Measurements from ENCODE around the gene GFRA4.

Gene GFRA4

DNA sequence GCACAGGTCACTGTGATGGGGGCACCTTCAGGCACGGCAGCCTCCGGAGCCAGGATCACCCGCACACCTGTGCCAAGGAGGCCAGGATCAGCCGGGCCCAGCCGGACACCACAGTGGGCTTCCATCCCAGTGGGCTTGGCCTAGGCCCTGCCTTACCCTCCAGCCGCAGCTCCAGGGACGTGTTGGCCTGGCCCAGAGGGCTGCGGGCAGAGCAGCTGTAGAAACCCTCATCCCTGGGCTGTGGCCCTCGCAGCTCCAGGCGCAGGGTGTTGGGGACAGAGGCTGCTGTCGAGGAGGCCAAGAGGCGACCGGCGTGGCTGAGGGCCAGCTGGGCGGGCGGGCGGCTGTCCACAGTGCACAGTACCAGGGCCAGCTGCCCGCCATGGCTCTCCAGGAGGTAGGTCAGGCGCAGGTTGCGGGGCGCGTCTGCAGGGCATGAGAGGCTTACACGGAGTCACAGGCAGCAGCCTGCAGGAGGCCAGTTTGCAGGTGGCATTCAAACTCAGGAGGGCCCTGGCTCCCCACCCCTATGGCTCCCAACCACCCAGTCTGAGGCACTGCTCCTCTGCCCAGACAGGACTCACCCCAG is 29.6 kb upstream of the GFRA4 start:
- no peak for TF ChIP-seq ZNF23 (tag by site-specific recombination; IDR thresholded peaks at IDR 0.05; ENCODE audit: borderline replicate concordance)
- TF ChIP-seq ZNF121 (tag by site-specific recombination; IDR thresholded peaks at IDR 0.05): no peak
- TF ChIP-seq ZNF223 (tag by site-specific recombination; IDR thresholded peaks at IDR 0.05): no peak
- TF ChIP-seq ZNF596 (tag by site-specific recombination; IDR thresholded peaks at IDR 0.05): no peak
- no peak for TF ChIP-seq ZNF266 (tag by site-specific recombination; IDR thresholded peaks at IDR 0.05; ENCODE audit: low read depth)
- no peak for TF ChIP-seq ZNF660 (tag by site-specific recombination; IDR thresholded peaks at IDR 0.05)
- no peak for TF ChIP-seq ZNF664 (tag by site-specific recombination; IDR thresholded peaks at IDR 0.05)
- TF ChIP-seq ZNF24 (tag by site-specific recombination; IDR thresholded peaks at IDR 0.05): no peak
- no peak for TF ChIP-seq ZNF843 (tag by site-specific recombination; IDR thresholded peaks at IDR 0.05)
- TF ChIP-seq ZNF2 (tag by site-specific recombination; IDR thresholded peaks at IDR 0.05): no peak
- TF ChIP-seq, protein P1, sequence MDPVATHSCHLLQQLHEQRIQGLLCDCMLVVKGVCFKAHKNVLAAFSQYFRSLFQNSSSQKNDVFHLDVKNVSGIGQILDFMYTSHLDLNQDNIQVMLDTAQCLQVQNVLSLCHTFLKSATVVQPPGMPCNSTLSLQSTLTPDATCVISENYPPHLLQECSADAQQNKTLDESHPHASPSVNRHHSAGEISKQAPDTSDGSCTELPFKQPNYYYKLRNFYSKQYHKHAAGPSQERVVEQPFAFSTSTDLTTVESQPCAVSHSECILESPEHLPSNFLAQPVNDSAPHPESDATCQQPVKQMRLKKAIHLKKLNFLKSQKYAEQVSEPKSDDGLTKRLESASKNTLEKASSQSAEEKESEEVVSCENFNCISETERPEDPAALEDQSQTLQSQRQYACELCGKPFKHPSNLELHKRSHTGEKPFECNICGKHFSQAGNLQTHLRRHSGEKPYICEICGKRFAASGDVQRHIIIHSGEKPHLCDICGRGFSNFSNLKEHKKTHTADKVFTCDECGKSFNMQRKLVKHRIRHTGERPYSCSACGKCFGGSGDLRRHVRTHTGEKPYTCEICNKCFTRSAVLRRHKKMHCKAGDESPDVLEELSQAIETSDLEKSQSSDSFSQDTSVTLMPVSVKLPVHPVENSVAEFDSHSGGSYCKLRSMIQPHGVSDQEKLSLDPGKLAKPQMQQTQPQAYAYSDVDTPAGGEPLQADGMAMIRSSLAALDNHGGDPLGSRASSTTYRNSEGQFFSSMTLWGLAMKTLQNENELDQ (tag by site-specific recombination; IDR thresholded peaks at IDR 0.05; ENCODE audit: low read depth): no peak
- TF ChIP-seq, protein P2, sequence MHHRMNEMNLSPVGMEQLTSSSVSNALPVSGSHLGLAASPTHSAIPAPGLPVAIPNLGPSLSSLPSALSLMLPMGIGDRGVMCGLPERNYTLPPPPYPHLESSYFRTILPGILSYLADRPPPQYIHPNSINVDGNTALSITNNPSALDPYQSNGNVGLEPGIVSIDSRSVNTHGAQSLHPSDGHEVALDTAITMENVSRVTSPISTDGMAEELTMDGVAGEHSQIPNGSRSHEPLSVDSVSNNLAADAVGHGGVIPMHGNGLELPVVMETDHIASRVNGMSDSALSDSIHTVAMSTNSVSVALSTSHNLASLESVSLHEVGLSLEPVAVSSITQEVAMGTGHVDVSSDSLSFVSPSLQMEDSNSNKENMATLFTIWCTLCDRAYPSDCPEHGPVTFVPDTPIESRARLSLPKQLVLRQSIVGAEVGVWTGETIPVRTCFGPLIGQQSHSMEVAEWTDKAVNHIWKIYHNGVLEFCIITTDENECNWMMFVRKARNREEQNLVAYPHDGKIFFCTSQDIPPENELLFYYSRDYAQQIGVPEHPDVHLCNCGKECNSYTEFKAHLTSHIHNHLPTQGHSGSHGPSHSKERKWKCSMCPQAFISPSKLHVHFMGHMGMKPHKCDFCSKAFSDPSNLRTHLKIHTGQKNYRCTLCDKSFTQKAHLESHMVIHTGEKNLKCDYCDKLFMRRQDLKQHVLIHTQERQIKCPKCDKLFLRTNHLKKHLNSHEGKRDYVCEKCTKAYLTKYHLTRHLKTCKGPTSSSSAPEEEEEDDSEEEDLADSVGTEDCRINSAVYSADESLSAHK (tag by site-specific recombination; IDR thresholded peaks at IDR 0.05): no peak
- Histone ChIP-seq H3K4me1 (ENCODE audit: control insufficient read depth, insufficient read depth, low read length) (no peaks in the 10 kb centered on the region), H3K9me3 (ENCODE audit: control insufficient read depth, insufficient read depth, low read depth, low read length) (no peaks in the 10 kb centered on the region), H3K27ac (ENCODE audit: extremely low read depth, low read depth, low read length) (no peak overlapping the region), H3K4me3 (ENCODE audit: low read depth, low read length) (no peak overlapping the region), H3K36me3 (ENCODE audit: control insufficient read depth in 2 of 2, insufficient read depth in 1 of 2, low read length in 2 of 2) (no peaks in the 10 kb centered on the region)
- ChIA-PET POLR2A (no interaction called here), CTCF (interaction anchor here (0.5 to 2.9 kb wide), 5 partner anchors 16 to 446 kb away, joined by 3 to 13 read pairs (median 4); partner anchors contain the start of gene SIGLEC1)

DNA sequence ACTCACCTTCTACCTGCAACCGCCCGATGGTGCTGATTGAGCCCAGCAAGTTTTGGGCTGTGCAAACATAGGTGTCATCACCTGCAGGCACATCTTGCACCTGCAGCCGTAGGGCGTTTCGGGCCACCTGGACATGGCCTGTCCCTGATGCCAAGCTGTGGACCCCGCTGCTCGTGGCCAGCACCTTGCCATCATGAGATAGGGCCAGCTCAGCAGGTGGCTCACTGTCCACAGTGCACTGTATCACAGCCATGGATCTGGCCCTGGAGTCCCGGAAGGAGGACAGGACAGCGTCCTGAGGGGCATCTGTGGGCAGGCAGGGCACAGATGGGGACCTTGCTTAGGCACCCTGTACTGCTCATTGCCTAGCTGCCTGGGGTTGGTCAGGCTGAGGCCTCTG is 28.7 kb upstream of the GFRA4 start:
- no peak for TF ChIP-seq PRDM1 (tag by site-specific recombination; IDR thresholded peaks at IDR 0.05)
- TF ChIP-seq, protein P3, sequence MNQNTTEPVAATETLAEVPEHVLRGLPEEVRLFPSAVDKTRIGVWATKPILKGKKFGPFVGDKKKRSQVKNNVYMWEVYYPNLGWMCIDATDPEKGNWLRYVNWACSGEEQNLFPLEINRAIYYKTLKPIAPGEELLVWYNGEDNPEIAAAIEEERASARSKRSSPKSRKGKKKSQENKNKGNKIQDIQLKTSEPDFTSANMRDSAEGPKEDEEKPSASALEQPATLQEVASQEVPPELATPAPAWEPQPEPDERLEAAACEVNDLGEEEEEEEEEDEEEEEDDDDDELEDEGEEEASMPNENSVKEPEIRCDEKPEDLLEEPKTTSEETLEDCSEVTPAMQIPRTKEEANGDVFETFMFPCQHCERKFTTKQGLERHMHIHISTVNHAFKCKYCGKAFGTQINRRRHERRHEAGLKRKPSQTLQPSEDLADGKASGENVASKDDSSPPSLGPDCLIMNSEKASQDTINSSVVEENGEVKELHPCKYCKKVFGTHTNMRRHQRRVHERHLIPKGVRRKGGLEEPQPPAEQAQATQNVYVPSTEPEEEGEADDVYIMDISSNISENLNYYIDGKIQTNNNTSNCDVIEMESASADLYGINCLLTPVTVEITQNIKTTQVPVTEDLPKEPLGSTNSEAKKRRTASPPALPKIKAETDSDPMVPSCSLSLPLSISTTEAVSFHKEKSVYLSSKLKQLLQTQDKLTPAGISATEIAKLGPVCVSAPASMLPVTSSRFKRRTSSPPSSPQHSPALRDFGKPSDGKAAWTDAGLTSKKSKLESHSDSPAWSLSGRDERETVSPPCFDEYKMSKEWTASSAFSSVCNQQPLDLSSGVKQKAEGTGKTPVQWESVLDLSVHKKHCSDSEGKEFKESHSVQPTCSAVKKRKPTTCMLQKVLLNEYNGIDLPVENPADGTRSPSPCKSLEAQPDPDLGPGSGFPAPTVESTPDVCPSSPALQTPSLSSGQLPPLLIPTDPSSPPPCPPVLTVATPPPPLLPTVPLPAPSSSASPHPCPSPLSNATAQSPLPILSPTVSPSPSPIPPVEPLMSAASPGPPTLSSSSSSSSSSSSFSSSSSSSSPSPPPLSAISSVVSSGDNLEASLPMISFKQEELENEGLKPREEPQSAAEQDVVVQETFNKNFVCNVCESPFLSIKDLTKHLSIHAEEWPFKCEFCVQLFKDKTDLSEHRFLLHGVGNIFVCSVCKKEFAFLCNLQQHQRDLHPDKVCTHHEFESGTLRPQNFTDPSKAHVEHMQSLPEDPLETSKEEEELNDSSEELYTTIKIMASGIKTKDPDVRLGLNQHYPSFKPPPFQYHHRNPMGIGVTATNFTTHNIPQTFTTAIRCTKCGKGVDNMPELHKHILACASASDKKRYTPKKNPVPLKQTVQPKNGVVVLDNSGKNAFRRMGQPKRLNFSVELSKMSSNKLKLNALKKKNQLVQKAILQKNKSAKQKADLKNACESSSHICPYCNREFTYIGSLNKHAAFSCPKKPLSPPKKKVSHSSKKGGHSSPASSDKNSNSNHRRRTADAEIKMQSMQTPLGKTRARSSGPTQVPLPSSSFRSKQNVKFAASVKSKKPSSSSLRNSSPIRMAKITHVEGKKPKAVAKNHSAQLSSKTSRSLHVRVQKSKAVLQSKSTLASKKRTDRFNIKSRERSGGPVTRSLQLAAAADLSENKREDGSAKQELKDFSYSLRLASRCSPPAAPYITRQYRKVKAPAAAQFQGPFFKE (tag by site-specific recombination; IDR thresholded peaks at IDR 0.05; ENCODE audit: borderline replicate concordance): no peak
- Histone ChIP-seq H3K4me3 (ENCODE audit: low read depth, low read length) (no peak overlapping the region), H3K9me3 (ENCODE audit: control insufficient read depth, insufficient read depth, low read depth, low read length) (no peaks in the 10 kb centered on the region), H3K4me1 (ENCODE audit: control insufficient read depth, insufficient read depth, low read length) (no peaks in the 10 kb centered on the region; the same call in 1 of the 2 replicates), H3K36me3 (ENCODE audit: control insufficient read depth in 2 of 2, insufficient read depth in 1 of 2, low read length in 2 of 2) (no peaks in the 10 kb centered on the region), H3K27ac (ENCODE audit: extremely low read depth, low read depth, low read length) (no peak overlapping the region)
- POLR2A ChIA-PET: no interaction called here
- CTCF ChIA-PET: interaction anchor here (0.7 to 2.9 kb wide), 3 partner anchors 15 to 24 kb away, joined by 8 to 13 read pairs (median 9); no protein-coding TSS in a partner anchor
